ENCODE data around the gene DCST1.
A peak's percentile ranks its signal among the peaks of the same experiment; 100 is the strongest.

The DCST1 gene

GRCh38 chr1:155032886-155033285, 738 bp upstream of the DCST1 start:
- no peak for DNase-seq (ENCODE audit: low read depth in 2 of 2)

DNA sequence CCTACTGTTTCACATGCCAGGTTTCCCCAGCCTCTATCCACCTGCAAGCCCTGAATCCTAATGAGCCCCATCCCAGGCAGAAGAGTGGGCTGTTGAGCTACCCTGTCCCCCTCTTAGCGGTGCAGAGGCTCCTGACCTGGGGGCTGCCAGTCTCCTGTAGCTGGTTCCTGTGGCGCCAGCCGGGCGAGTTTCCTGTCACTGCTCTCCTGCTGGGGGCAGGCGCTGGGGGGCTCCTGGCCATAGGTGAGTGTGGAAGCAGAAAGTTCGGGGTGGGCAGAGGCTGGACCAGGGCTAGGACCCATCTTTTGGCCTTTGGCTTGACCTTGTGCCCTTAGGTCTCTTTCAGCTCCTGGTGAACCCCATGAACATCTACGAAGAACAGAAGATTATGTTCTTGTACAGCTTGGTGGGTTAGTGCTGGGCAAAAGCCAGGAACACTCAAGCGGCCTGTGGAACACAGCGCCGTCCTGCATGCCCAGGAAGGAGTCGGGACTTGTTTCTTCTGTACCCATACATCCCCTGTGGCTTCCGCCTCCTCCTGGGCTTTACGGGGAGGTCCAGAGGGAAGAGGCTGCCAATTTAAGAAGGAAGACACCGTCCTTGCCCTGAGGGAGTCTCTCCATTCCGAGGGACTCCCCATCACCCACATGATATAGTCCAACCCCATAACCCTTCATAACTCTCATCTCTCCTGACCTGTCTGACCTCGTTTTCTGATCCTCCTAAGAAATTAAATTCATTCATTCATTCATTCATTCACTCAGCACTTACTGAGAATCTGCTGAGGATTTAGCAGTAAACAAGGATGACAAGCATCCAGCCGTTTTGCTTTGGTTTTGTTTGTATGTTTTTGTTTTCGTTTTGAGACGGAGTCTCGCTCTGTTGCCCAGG, 939 bp downstream of the DCST1 start:
- no peak for DNase-seq (ENCODE audit: low read depth in 2 of 2)

- no peak for DNase-seq (ENCODE audit: low read depth in 2 of 2)
Observed at GRCh38 chr1:155035936-155036335, 2.3 kb downstream of the DCST1 start.

GRCh38 chr1:155037043-155037442, 3.4 kb downstream of the DCST1 start:
- no peak for DNase-seq (ENCODE audit: low read depth in 2 of 2)

GRCh38 chr1:155037851-155038441, 4.3 kb downstream of the DCST1 start:
- DNase-seq (ENCODE audit: low read depth in 2 of 2) = no peak

DNA sequence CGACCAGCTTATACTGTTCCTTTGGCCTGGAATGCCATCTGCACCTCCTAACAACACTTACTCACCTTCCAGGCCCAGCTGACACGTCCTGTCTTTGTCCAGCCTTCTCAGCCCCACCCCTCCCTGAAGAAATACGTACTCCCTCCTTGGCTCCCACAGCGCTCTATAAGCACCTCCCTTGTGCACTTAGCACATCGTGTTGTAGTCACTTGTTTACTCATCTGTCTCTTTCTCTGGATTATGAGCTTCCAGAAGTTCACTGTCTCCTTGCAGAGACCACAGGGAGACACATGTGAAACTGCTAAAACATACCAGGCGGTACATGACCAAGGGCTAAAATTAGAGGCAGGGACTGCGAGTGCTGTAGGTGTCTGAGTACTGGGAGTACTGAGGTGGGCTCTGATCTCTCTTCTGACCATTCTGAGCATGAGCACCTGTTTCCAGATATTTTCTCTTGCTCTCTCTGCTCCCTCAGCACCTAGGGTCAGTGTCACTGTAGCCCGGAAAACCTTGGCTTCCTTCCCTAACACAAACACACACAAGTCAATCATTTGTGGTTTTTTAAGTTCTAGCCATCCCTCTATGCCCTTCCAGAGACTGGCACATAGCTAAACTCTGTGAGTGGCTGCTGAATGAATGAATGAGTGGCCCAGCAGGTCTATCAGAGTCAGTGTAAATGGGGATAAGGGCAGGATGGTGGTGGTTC, 5.1 kb downstream of the DCST1 start:
- no peak for DNase-seq (ENCODE audit: low read depth in 2 of 2)

GRCh38 chr1:155039308-155039669, 5.7 kb downstream of the DCST1 start:
- no peak for DNase-seq (ENCODE audit: low read depth in 2 of 2)

DNA sequence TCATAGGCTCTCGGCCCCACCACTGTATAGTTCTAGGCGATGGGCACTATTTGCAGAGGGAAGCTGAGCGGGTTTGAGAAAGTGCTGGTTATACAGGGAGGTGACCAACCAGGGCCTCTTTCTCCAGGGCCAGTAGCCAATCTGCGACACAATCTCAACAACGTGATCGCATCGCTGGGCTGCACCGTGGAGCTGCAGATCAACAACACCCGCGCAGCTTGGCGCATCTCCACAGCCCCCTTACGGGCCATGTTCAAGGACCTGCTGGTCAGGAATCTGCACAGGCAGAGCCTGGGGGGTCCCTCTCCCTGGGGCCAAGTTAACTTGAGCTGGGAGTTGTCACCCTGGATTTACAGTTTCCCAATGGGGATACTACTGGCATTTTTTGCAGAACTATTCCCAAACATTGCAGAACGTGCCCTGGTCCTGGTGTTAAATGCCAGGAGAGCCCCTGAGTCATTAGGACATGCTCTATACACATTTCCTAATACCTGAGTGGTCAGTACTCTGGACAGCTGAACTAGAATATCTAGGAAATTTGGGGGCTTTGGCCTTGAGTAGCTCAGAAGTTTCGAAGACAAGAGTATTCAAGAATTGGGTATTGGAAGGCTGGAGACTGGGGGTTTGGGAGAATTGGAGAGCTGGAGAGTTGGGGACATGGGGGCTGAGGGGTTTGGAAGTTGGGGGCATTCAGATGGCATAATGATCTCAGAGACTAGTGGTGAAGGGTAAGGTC, 6.9 kb downstream of the DCST1 start:
- DNase-seq (ENCODE audit: low read depth in 2 of 2) = no peak

GRCh38 chr1:155042789-155043188, 9.2 kb downstream of the DCST1 start:
- no peak for DNase-seq (ENCODE audit: low read depth in 2 of 2)

DNA sequence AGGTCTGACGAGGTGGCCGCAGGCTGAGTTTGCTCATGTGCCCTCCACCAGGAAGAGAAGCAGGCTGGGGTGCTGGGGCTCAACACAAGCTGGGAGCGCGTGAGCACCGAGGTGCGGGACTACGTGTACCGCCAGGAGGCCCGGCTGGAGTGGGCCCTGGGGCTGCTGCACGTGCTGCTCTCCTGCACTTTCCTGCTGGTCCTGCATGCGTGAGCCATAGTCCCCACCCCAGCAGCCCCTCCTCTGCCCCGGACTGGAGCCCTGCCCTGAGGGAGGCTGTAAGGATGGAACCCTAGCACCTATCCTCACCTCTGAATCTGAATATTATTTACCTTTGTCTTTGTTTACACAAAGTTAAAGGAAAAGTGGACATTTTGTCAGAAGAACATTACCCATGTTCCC, 9.7 kb downstream of the DCST1 start:
- no peak for DNase-seq (ENCODE audit: low read depth in 2 of 2)

DNA sequence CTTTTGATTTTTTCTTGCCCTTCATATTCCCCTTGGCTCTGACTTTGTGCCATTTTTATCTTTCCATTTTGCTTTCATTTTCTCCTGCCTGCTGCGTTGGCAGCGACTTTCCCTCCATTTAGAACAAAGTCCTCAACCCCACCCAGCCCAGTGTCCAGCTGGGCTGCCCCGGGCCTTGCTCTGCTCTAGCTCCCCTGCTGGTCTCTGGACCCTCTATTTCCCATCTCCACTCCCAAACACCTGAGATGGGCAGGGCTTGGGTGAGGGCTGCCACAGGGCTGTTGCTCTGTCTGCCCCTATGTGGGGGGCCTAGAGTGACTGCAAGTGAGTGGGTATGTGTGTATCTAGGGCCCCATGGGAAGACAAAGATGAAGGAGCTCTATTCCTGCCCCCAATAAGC, 10.2 kb downstream of the DCST1 start:
- no peak for DNase-seq (ENCODE audit: low read depth in 2 of 2)

- no peak for DNase-seq (ENCODE audit: low read depth in 2 of 2)
Observed at GRCh38 chr1:155044365-155044764, 10.7 kb downstream of the DCST1 start.

GRCh38 chr1:155044812-155045657, 11.4 kb downstream of the DCST1 start:
- DNase-seq (ENCODE audit: low read depth in 2 of 2) = peak in 1 of 2 donors; percentile 37

DNA sequence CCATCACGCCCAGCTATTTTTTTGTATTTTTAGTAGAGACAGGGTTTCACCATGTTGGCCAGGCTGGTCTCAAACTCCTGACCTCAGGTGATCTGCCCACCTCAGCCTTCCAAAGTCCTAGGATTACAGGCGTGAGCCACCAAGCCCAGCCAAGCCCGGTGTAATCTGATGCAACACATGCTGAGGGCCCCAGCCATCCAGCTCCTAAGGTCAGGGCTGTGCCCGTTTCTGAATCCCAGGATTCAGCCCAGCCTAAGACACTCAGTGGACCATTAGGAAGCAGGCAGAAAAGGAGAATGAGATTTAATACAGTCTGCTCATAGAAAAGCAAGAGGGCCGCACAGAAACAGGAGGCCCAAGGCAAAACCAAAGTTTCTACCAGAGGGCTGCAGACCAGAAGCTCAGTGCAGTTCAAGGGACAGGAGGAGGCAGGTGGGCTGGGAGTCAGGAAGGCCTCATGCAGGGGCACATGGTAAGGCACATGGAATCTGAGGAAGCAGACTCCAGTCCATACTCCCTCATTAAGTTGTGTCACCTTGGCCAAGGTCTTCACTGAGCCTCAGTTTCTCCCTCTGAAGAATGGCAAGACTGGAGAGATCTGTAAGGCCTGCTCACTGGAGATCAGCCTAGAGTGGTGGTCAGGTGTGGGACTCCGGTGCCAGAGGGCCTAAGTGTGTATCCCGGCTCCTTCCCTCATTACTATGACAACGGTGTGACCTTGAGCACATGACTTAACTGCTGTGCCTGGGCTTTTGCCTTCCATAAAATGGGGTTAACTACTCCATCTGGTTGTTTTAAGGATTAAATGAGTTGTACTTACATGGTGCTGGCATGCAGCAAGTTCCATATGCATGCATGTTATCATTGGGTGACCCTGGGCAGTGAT, 15.1 kb downstream of the DCST1 start:
- no peak for DNase-seq (ENCODE audit: low read depth in 2 of 2)

GRCh38 chr1:155049651-155050559, 16.3 kb downstream of the DCST1 start:
- DNase-seq (ENCODE audit: low read depth in 2 of 2) = no peak

GRCh38 chr1:155050560-155051341, 17.1 kb downstream of the DCST1 start, which contains the start of gene ADAM15:
Gene ADAM15 (plus strand): TSS chr1:155051316. CDS start chr1:155051387, 71 bp downstream.
- DNase-seq (ENCODE audit: low read depth in 2 of 2) = peak; percentile 66 to 69

GRCh38 chr1:155051342-155051776, 17.7 kb downstream of the DCST1 start:
- no peak for DNase-seq (ENCODE audit: low read depth in 2 of 2)

- no peak for DNase-seq (ENCODE audit: low read depth in 2 of 2)
Observed at GRCh38 chr1:155051777-155052398, 18.3 kb downstream of the DCST1 start.
